Measurements from ENCODE around the gene GDI1.

GDI1 gene

DNA sequence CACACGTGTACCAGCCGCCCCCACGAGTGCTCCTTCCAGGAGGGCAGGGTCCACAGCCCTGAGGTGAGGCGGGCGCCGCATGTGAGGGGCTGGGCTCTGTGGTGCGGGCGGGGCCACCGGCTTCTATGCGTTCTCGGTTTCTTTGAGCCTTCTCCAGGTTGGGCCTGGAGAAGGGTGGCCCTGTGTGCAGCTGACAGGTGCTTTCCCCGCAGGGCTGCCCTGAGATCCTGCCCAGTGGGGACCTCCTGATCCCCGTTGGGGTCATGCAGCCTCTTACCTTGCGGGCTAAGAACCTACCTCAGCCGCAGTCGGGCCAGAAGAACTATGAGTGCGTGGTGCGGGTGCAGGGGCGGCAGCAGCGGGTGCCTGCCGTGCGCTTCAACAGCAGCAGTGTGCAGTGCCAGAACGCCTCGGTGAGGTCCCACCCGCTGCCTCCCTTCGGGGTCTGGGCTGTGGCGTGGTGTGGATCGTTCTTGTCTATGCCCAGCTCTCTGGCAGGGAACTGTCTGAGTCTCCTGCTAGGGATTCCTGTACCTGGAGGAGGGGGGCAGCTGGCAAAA, 27.9 kb downstream of the GDI1 start:
- ATAC-seq = no peak

DNA sequence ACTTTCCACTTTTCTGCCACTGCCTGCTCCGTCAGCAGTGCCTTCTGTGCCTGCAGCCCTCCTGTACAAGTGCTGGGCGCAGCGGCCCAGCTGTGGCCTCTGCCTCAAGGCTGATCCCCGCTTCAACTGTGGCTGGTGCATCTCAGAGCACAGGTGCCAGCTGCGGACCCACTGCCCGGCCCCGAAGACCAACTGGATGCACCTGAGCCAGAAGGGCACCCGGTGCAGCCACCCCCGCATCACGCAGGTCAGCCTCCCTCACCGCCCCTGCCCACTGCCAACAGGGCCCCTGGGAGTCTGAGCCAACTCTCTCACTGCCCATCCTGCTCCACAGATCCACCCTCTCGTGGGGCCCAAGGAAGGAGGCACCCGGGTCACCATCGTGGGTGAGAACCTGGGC, 28.6 kb downstream of the GDI1 start:
- ATAC-seq = no peak
- TF ChIP-seq SNAI2 (CRISPR knock-in tag; IDR thresholded peaks at IDR 0.05) (no peak), PPARA (CRISPR knock-in tag; IDR thresholded peaks at IDR 0.05; ENCODE audit: borderline replicate concordance) (no peak), OSR1 (CRISPR knock-in tag; IDR thresholded peaks at IDR 0.05) (no peak), ISL1 (CRISPR knock-in tag; IDR thresholded peaks at IDR 0.05) (no peak), GLIS3 (CRISPR knock-in tag; IDR thresholded peaks at IDR 0.05) (no peak), ZFP30 (CRISPR knock-in tag; IDR thresholded peaks at IDR 0.05) (no peak), RARB (CRISPR knock-in tag; IDR thresholded peaks at IDR 0.05) (no peak), ZC3H10 (CRISPR knock-in tag; IDR thresholded peaks at IDR 0.05) (no peak), TOX (CRISPR knock-in tag; IDR thresholded peaks at IDR 0.05; ENCODE audit: borderline replicate concordance) (no peak), ESRRG (CRISPR knock-in tag; IDR thresholded peaks at IDR 0.05) (no peak), ARNTL (CRISPR knock-in tag; IDR thresholded peaks at IDR 0.05; ENCODE audit: borderline replicate concordance, low read depth) (no peak), TCF4 (CRISPR knock-in tag; IDR thresholded peaks at IDR 0.05; ENCODE audit: borderline replicate concordance) (no peak), BACH2 (CRISPR knock-in tag; IDR thresholded peaks at IDR 0.05; ENCODE audit: borderline replicate concordance) (no peak)
- TF ChIP-seq, protein P1, sequence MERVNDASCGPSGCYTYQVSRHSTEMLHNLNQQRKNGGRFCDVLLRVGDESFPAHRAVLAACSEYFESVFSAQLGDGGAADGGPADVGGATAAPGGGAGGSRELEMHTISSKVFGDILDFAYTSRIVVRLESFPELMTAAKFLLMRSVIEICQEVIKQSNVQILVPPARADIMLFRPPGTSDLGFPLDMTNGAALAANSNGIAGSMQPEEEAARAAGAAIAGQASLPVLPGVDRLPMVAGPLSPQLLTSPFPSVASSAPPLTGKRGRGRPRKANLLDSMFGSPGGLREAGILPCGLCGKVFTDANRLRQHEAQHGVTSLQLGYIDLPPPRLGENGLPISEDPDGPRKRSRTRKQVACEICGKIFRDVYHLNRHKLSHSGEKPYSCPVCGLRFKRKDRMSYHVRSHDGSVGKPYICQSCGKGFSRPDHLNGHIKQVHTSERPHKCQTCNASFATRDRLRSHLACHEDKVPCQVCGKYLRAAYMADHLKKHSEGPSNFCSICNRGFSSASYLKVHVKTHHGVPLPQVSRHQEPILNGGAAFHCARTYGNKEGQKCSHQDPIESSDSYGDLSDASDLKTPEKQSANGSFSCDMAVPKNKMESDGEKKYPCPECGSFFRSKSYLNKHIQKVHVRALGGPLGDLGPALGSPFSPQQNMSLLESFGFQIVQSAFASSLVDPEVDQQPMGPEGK (CRISPR knock-in tag; IDR thresholded peaks at IDR 0.05; ENCODE audit: borderline replicate concordance) = no peak

More for the DNA sequence above, 27.9 kb downstream of the GDI1 start:
- TF ChIP-seq SNAI2 (CRISPR knock-in tag; IDR thresholded peaks at IDR 0.05) = no peak
- TF ChIP-seq ZNF8 (CRISPR knock-in tag; IDR thresholded peaks at IDR 0.05) = no peak
- TF ChIP-seq CSDC2 (CRISPR knock-in tag; IDR thresholded peaks at IDR 0.05) = no peak
- TF ChIP-seq ESRRG (CRISPR knock-in tag; IDR thresholded peaks at IDR 0.05) = no peak
- no peak for TF ChIP-seq PPARA (CRISPR knock-in tag; IDR thresholded peaks at IDR 0.05; ENCODE audit: borderline replicate concordance)
- TF ChIP-seq TOX (CRISPR knock-in tag; IDR thresholded peaks at IDR 0.05; ENCODE audit: borderline replicate concordance) = no peak
- TF ChIP-seq ZC3H10 (CRISPR knock-in tag; IDR thresholded peaks at IDR 0.05) = no peak
- TF ChIP-seq, protein P1 (CRISPR knock-in tag; IDR thresholded peaks at IDR 0.05; ENCODE audit: borderline replicate concordance) = no peak
- no peak for TF ChIP-seq ISL1 (CRISPR knock-in tag; IDR thresholded peaks at IDR 0.05)
- TF ChIP-seq ZNF565 (CRISPR knock-in tag; conservative IDR thresholded peaks at IDR 0.05; ENCODE audit: low read depth) = no peak
- no peak for TF ChIP-seq BACH2 (CRISPR knock-in tag; IDR thresholded peaks at IDR 0.05; ENCODE audit: borderline replicate concordance)
- TF ChIP-seq OSR1 (CRISPR knock-in tag; IDR thresholded peaks at IDR 0.05) = no peak
- TF ChIP-seq, protein P2, sequence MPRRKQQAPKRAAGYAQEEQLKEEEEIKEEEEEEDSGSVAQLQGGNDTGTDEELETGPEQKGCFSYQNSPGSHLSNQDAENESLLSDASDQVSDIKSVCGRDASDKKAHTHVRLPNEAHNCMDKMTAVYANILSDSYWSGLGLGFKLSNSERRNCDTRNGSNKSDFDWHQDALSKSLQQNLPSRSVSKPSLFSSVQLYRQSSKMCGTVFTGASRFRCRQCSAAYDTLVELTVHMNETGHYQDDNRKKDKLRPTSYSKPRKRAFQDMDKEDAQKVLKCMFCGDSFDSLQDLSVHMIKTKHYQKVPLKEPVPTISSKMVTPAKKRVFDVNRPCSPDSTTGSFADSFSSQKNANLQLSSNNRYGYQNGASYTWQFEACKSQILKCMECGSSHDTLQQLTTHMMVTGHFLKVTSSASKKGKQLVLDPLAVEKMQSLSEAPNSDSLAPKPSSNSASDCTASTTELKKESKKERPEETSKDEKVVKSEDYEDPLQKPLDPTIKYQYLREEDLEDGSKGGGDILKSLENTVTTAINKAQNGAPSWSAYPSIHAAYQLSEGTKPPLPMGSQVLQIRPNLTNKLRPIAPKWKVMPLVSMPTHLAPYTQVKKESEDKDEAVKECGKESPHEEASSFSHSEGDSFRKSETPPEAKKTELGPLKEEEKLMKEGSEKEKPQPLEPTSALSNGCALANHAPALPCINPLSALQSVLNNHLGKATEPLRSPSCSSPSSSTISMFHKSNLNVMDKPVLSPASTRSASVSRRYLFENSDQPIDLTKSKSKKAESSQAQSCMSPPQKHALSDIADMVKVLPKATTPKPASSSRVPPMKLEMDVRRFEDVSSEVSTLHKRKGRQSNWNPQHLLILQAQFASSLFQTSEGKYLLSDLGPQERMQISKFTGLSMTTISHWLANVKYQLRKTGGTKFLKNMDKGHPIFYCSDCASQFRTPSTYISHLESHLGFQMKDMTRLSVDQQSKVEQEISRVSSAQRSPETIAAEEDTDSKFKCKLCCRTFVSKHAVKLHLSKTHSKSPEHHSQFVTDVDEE (CRISPR knock-in tag; IDR thresholded peaks at IDR 0.05) = no peak

DNA sequence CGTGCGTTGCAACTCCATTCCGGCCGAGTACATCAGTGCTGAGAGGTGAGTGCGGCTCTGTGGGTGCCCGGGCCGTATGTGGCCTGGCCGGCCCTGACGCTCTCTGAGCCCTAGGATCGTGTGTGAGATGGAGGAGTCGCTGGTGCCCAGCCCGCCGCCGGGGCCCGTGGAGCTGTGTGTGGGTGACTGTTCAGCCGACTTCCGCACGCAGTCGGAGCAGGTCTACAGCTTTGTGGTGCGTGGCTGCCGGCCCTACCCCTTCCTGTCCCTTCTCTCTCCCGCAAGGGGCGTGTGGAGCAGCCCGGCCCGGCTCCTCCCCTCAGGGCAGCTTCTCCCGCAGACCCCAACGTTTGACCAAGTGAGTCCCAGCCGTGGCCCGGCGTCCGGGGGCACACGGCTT, 29.1 kb downstream of the GDI1 start:
- TF ChIP-seq RARB (CRISPR knock-in tag; IDR thresholded peaks at IDR 0.05) (no peak), ZNF70 (CRISPR knock-in tag; IDR thresholded peaks at IDR 0.05) (no peak), ISL1 (CRISPR knock-in tag; IDR thresholded peaks at IDR 0.05) (no peak), ZNF565 (CRISPR knock-in tag; conservative IDR thresholded peaks at IDR 0.05; ENCODE audit: low read depth) (no peak), GLIS3 (CRISPR knock-in tag; IDR thresholded peaks at IDR 0.05) (no peak), SNAI2 (CRISPR knock-in tag; IDR thresholded peaks at IDR 0.05) (no peak), ZFP30 (CRISPR knock-in tag; IDR thresholded peaks at IDR 0.05) (no peak)
- TF ChIP-seq, protein P3, sequence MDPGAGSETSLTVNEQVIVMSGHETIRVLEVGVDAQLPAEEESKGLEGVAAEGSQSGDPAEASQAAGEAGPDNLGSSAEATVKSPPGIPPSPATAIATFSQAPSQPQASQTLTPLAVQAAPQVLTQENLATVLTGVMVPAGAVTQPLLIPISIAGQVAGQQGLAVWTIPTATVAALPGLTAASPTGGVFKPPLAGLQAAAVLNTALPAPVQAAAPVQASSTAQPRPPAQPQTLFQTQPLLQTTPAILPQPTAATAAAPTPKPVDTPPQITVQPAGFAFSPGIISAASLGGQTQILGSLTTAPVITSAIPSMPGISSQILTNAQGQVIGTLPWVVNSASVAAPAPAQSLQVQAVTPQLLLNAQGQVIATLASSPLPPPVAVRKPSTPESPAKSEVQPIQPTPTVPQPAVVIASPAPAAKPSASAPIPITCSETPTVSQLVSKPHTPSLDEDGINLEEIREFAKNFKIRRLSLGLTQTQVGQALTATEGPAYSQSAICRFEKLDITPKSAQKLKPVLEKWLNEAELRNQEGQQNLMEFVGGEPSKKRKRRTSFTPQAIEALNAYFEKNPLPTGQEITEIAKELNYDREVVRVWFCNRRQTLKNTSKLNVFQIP (CRISPR knock-in tag; IDR thresholded peaks at IDR 0.05; ENCODE audit: borderline replicate concordance, low read depth) = no peak
- ATAC-seq = no peak

All from SK-N-SH treated with all-trans-retinoic acid at 6 μM for 48 hours (cell line).